LoVo (cell line): ENCODE results near the gene SCART1.
"Not testable (repeated sequence)": the region's sequence is repeated elsewhere in the genome, so short reads cannot be mapped to it uniquely, and the experiment has no call there.

Source experiments
- DNase-seq: peaks from one replicate; pipeline ENCODE4 v3.0.0-alpha.2; 2016; ENCODE audit warnings: low spot score

The SCART1 gene

GRCh38 chr10:133474027-133474426, 20.3 kb downstream of the SCART1 start:
- DNase-seq: no peak

DNA sequence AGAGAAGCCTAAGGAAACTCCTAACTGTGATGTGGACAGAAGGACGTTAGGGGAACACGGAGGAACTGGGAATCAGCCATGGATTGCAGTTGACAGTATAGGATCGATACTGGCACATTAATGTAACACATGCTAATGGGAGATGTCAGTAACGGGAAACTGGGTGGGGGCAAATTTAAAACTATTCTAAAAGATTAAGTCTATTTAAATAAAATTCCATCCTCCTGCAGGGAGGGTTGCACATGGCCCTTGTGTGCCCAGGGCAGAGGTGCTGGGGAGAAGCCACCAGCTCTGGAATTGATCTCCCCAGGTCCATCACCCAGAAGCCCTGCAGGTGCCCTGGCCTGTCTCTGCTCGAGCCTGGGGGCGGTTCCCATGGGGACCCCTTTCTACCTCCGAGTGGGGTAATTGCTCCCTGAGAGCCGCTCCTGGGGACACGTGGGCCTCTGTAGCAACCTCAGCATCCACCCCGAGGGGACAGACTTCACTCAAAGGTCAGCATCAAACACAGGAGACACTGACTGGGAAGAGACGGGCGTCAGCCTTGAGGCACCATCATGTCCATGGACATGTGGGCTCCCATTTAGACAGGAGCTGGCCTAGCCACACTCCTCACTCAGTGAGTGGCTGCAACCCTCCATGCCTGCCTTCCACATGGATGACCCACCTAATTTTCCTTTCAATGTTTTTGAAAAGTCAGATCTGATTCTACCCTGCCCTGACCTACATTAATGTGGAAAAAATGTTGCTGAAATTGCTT, 21.1 kb downstream of the SCART1 start:
- no peak for DNase-seq

GRCh38 chr10:133475425-133475734, 21.6 kb downstream of the SCART1 start:
- DNase-seq: no peak

- no peak for DNase-seq
These were observed 22.3 kb downstream of the SCART1 start for GRCh38 chr10:133475821-133476640.

DNA sequence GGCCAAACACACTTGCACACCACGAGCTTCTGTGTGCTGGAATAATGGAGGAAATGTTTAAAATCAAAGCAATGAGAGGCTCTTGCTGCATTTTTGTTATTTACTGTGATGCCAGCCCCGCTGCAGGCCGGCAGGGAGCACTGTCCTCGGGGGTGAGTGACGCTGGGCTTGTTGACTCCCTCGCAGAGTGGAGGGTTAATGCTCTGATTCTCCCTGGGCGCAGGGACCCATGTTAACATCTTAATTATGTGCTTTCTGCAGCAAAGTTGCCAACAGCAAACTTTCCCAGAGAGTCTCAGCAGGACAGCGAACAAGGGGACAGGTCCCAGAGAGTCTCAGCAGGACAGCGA, 22.9 kb downstream of the SCART1 start:
- no peak for DNase-seq

DNA sequence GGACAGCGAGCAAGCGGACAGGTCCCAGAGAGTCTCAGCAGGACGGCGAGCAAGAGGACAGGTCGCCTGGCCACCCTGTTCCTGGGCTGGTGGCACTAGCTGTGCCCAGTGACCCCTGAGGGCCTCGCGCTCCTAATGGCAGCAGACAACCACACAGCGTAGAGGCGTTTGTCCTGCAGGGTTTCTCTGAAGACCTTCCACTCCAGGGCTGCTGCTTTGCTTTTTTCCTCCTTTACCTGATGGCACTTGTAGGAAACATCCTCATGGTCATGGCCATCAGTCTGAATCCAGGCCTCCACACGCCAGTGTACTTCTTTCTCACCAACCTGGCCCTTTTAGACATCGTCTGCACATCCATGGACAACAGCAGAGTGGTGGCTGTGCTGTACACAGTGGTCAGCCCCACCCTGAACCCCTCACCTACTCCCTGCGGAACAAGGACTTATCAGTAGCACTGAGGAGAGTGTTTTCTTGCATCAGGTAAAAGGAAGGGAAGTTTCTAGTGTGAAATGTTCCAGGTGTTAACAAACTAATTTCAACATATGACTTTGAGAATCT, 27.4 kb downstream of the SCART1 start:
- no peak for DNase-seq

- no peak for DNase-seq
These were observed 27.9 kb downstream of the SCART1 start for GRCh38 chr10:133481657-133482056.

DNA sequence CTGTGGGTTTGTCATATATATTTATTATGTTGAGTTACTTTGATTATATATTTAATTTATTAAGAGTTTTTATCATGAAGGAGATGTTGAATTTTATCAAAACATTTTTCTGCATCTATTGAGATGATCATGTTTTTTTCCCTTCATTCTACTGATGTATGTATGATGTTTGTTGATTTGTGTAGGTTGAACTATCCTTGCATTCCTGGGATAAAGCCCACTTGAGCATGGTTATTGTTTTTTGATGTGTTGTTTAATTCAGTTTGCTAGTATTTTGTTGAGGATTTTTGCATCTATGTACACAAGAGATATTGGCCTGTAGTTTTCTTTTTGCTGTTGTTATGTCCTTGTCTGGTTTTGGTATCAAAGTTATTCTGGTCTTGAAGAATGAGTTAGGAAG, 31.1 kb downstream of the SCART1 start:
- DNase-seq: no peak

- DNase-seq: no peak
These were observed 33.3 kb downstream of the SCART1 start for GRCh38 chr10:133487085-133487484.

DNA sequence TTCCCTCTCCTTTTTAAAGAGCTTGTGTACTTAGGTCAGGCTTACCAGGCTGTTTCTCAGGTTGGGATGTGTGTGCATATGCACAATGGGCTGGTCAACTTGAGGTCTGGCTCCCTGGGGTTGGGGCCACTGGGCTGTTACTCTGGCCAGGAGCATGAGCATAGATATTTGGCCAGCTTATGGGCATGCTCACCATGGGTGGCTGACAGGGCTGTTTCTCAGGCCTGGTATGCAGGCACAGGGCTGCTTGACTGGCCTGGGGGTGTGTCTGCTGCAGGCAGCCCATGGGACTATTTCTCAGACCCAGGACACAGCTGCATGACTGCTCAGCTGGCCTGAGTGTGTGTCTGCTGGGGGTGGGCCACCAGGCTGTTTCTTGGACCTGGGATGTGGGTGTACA, 34.6 kb downstream of the SCART1 start:
- DNase-seq: no peak

- DNase-seq: no peak
These were observed 36.3 kb downstream of the SCART1 start for GRCh38 chr10:133489816-133490588.

DNA sequence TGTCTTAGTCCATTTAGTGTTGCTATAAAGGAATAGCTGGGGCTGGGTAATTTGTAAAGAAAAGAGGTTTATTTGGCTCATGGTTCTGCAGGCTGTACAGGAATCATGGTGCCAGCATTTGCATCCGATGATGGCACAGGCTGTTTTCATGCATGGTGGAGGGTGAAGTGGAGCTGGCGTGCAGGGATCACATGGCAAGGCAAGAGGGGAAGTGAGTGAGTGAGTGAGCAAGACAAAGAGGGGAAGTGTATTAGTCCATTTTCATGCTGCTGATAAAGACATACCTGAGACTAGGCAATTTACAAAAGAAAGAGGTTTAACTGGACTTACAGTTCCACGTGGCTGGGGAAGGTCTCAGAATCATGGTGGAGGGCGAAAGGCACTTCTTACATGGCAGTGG, 39.8 kb downstream of the SCART1 start:
- not testable (repeated sequence) for DNase-seq

DNA sequence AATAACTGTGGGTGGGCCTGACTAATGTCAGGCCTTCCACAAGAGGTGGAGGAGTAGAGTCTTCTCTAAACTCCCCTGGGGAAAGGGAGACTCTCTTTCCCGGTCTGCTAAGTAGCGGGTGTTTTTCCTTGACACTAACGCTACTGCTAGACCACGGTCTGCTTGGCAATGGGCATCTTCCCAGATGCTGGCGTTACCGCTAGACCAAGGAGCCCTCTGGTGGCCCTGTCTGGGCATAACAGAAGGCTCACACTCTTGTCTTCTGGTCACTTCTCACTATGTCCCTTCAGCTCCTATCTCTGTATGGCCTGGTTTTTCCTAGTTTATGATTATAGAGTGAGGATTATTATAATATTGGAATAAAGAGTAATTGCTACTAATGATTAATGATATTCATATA, 43.6 kb downstream of the SCART1 start:
- not testable (repeated sequence) for DNase-seq

DNA sequence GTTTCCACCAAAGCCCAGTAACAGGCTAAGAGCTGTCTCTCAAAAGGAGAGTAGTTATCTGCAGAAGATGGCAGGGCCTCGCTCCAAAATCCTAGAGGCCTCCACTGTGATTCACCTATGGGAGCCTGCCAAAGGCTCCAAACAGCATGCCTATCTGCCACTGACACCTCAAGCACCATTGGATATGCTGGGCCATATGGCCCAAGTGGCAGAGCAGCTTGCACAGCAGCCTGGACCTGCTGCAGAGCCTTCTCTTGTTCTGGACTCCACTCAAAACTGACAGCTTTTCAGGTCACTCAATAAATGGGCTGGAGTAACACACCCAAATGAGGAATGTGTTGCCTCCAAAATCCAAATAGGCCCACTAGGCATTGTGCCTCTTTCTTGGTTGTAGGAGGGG, 45.4 kb downstream of the SCART1 start:
- DNase-seq: not testable (repeated sequence)

- not testable (repeated sequence) for DNase-seq
These were observed 47.2 kb downstream of the SCART1 start for GRCh38 chr10:133500897-133501296.

- no peak for DNase-seq
These were observed 56.0 kb downstream of the SCART1 start for GRCh38 chr10:133509700-133510099.

- no peak for DNase-seq
These were observed 57.7 kb downstream of the SCART1 start for GRCh38 chr10:133511408-133511807.

DNA sequence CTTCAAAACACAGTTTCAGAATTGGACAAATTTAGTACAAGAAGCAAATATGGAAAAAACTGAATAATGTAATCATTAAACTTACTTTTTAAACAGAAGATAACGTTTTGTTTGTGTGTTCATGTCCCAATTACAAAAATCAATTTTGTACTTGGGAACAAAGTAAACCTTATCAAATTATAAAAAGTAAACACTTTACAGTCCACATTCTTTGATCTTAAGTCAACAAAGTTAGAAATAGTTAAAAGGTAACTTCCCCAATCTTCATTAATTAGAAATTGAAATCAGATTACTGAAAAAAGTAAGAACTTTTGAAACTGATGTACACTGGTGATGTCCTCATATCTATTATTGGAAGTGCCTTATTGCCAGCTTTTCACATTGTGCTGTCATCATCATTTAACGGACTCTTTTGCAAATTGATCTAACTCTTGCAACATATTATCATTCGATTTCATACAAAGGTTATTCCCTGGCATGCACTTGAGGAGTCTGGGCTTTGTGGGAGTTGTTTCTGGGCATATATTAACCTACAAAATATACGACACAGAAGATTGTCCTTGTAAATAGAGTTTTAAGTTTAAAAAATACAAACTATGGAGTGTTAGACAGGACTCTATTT, 58.3 kb downstream of the SCART1 start:
- no peak for DNase-seq

GRCh38 chr10:133515471-133515870, 61.7 kb downstream of the SCART1 start:
- DNase-seq: no peak

- no peak for DNase-seq
These were observed 62.3 kb downstream of the SCART1 start for GRCh38 chr10:133516057-133516456.

DNA sequence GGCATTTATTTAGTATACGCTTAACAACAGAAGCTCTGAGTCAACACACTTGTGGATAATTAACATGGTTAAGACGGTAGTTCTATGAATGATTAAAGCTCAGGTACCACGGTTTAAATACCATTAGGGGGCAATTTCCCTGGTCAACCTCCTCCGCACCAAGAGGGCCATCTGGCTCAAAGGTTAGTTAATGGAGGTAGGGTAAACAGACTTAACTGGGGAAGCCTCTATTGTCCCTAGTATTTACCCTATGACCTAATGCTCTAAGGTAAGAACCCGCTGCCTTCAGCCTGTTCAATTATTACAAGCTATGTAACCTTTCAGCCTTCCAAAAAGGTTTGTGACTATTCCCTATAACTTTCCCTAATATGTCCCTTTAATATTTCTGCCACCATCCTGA, 64.8 kb downstream of the SCART1 start:
- not testable (repeated sequence) for DNase-seq
